Ramos (cell line): Measurements from ENCODE around the gene SOS1.
"Not testable (repeated sequence)": the region's sequence is repeated elsewhere in the genome, so short reads cannot be mapped to it uniquely, and the experiment has no call there.

Experiments used
- in situ Hi-C: fragments of 300-500 bp; cut with MboI; formaldehyde crosslinking; loops from one replicate; pipeline ENCODE4 v1.14.3; 2022; ENCODE audit warnings: low sequenced_read_pairs; ENCODE audit not compliant: unreplicated experiment

The SOS1 gene

GRCh38 chr2:38940746-38941145, 180.1 kb downstream of the SOS1 start:
- in situ Hi-C loops: no loop called here

GRCh38 chr2:38937548-38937947, 183.3 kb downstream of the SOS1 start:
- in situ Hi-C loops: no loop called here

GRCh38 chr2:38936516-38936915, 184.3 kb downstream of the SOS1 start:
- in situ Hi-C loops: not testable (repeated sequence)

- in situ Hi-C loops: no loop called here
Measured at GRCh38 chr2:38935568-38936172, 185.2 kb downstream of the SOS1 start.

GRCh38 chr2:38934742-38935141, 186.1 kb downstream of the SOS1 start:
- in situ Hi-C loops: no loop called here

- in situ Hi-C loops: no loop called here
Measured at GRCh38 chr2:38933653-38934052, 187.2 kb downstream of the SOS1 start.

- in situ Hi-C loops: no loop called here
Measured at GRCh38 chr2:38932586-38932985, 188.3 kb downstream of the SOS1 start.
